ENCODE measurements around the gene SAMD15.

- TF ChIP-seq GATA3 (IDR thresholded peaks at IDR 0.05; ENCODE audit: low read depth, low read length) (no peak), GATA2 (IDR thresholded peaks at IDR 0.05; ENCODE audit: low read depth, low read length) (no peak)
These were observed 7.9 kb upstream of the SAMD15 start for GRCh38 chr14:77369285-77369684.

All from SH-SY5Y (cell line).